ENCODE data around the gene PLPP3.

PLPP3 gene

DNA sequence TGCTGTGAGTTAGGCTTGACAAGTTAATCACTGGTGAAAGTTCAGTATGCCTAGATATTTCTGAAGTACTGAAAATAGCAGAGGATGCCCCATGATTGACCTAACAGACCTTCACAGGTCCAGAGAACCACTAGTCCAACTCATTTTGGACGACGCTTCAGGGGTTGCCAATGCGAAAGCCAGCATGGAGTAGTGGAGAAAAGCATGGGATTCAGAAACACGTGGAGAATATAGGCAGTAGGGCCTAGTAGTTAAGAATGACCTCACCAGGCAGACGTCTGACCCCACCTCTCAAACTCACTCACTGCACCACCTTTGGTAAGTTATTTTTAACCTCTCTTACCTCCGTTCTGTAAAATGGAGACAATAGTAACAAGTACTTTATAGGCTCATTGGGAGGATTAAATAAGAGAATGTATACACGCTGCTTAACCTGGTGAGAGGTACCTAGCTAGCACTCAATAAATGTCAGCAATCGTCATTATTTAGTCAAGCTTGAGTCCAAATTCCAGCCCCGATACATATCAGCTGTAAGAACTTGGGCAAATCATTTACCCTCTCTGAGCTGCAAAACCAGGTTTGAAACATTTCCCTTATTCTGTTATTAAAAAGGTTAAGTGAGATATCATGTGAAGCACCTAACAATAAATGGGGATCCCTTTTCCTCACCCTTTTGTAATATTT, 13.2 kb downstream of the PLPP3 start:
- Histone ChIP-seq H3K27ac (ENCODE audit: low read length, poor library complexity, severe bottlenecking) (no peak overlapping the region), H3K4ac (ENCODE audit: low read depth in 1 of 2, low read length in 2 of 2) (no peak overlapping the region), H3K36me3 (ENCODE audit: control insufficient read depth in 1 of 2, insufficient read depth in 2 of 2, low read depth in 1 of 2, low read length in 2 of 2) (peaks cover 0 to 78% of the 10 kb centered on the region in 2 experiments), H3K9me3 (ENCODE audit: control insufficient read depth, low read length) (no peaks in the 10 kb centered on the region), H4K8ac (ENCODE audit: low read length) (no peak overlapping the region), H2BK15ac (ENCODE audit: low read depth, poor library complexity, severe bottlenecking) (no peak overlapping the region), H2BK120ac (ENCODE audit: low read depth, low read length) (no peak overlapping the region), H2AK5ac (ENCODE audit: low read length, severe bottlenecking) (no peak overlapping the region), H2AFZ (ENCODE audit: low read depth, low read length) (no peak overlapping the region), H3K18ac (ENCODE audit: low read depth in 1 of 2, low read length in 2 of 2) (no peak overlapping the region), H3K23ac (ENCODE audit: low read length in 2 of 2) (no peak overlapping the region), H4K91ac (ENCODE audit: low read length) (no peak overlapping the region), H3K4me2 (ENCODE audit: low read length, poor library complexity, severe bottlenecking) (no peak overlapping the region), H2BK5ac (ENCODE audit: low read depth, low read length, poor library complexity, severe bottlenecking) (no peak overlapping the region), H3K79me1 (replicated peaks; ENCODE audit: low read length, poor library complexity, severe bottlenecking) (no peaks in the 10 kb centered on the region), H3K4me1 (ENCODE audit: control insufficient read depth, insufficient read depth, low read depth, low read length) (no peaks in the 10 kb centered on the region), H3K14ac (ENCODE audit: low read length in 2 of 2) (no peak overlapping the region), H2BK12ac (ENCODE audit: low read length in 2 of 2) (no peak overlapping the region), H3K27me3 (ENCODE audit: control insufficient read depth in 1 of 2, insufficient read depth in 1 of 2, low read length in 2 of 2) (no peaks in the 10 kb centered on the region), H3K9ac (ENCODE audit: low read length) (peak overlapping the region; percentile 25), H3K4me3 (ENCODE audit: insufficient read depth in 1 of 2, low read depth in 1 of 2, low read length in 2 of 2) (peak overlapping the region in 1 of 2 experiments; percentile 26)
- 83% methylated on average over 5 of the region's 9 CpGs for WGBS
- DNase-seq = no peak

DNA sequence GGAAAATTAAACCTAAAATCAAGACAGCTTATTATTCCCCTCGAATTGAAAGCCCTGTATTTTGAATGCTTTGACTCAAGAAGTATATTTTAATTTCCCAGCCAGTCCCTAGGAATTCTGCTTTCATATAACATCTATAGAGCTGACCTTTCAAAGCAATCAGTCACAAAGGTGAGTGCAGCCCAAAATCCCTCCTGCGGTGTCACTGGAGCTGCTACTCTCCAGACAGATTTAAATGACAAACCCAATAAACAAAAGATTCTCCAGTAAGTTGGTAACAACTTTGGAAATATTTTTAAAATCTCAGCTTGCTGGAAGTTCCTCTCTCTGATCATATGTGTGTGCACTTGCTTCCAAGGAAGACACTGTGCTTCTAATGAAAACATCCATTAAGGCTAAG, 14.7 kb downstream of the PLPP3 start:
- no peak overlapping the region for H3K4me2 ChIP-seq (ENCODE audit: low read length, poor library complexity, severe bottlenecking)
- no peak overlapping the region for H4K8ac ChIP-seq (ENCODE audit: low read length)
- no peak overlapping the region for H3K4ac ChIP-seq (ENCODE audit: low read depth in 1 of 2, low read length in 2 of 2)
- H3K14ac ChIP-seq (ENCODE audit: low read length in 2 of 2) = no peak overlapping the region
- H3K27me3 ChIP-seq (ENCODE audit: control insufficient read depth in 1 of 2, insufficient read depth in 1 of 2, low read length in 2 of 2) = no peaks in the 10 kb centered on the region
- no peak overlapping the region for H3K23ac ChIP-seq (ENCODE audit: low read length in 2 of 2)
- H2AK5ac ChIP-seq (ENCODE audit: low read length, severe bottlenecking) = no peak overlapping the region
- peak overlapping the region; percentile 3 for H3K9ac ChIP-seq (ENCODE audit: low read length)
- no peak overlapping the region for H2AFZ ChIP-seq (ENCODE audit: low read depth, low read length)
- H2BK120ac ChIP-seq (ENCODE audit: low read depth, low read length) = no peak overlapping the region
- H3K79me1 ChIP-seq (replicated peaks; ENCODE audit: low read length, poor library complexity, severe bottlenecking) = no peaks in the 10 kb centered on the region
- DNase-seq = no peak
- no peak overlapping the region for H2BK5ac ChIP-seq (ENCODE audit: low read depth, low read length, poor library complexity, severe bottlenecking)
- H4K91ac ChIP-seq (ENCODE audit: low read length) = no peak overlapping the region
- no peak overlapping the region for H3K27ac ChIP-seq (ENCODE audit: low read length, poor library complexity, severe bottlenecking)
- 86% methylated on average over 1 of the region's 2 CpGs for WGBS
- no peaks in the 10 kb centered on the region for H3K4me1 ChIP-seq (ENCODE audit: control insufficient read depth, insufficient read depth, low read depth, low read length)
- H3K9me3 ChIP-seq (ENCODE audit: control insufficient read depth, low read length) = no peaks in the 10 kb centered on the region
- no peak overlapping the region for H2BK12ac ChIP-seq (ENCODE audit: low read length in 2 of 2)
- H3K18ac ChIP-seq (ENCODE audit: low read depth in 1 of 2, low read length in 2 of 2) = no peak overlapping the region
- H3K4me3 ChIP-seq (ENCODE audit: insufficient read depth in 1 of 2, low read depth in 1 of 2, low read length in 2 of 2) = peak overlapping the region in 1 of 2 experiments; percentile 13
- H3K36me3 ChIP-seq (ENCODE audit: control insufficient read depth in 1 of 2, insufficient read depth in 2 of 2, low read depth in 1 of 2, low read length in 2 of 2) = peaks cover 0 to 71% of the 10 kb centered on the region in 2 experiments
- no peak overlapping the region for H2BK15ac ChIP-seq (ENCODE audit: low read depth, poor library complexity, severe bottlenecking)

DNA sequence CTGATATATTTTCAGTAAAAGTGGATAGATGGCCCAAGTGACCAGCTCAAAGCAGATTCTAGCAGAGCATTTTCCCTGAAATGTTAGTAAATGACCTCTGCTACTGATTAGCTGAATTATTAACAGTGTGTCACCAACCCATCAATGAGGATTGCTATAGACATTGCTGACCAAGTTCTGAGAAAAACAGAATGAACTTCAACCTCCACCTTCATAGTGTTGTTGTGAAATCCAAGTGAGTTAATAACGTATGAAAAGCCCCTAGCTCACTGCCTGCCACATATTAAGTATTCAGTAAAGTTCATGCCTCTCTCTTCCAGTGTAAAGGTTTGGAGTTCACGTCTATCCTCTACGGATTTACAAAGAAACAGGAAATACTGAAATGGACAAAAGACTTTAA, 15.8 kb downstream of the PLPP3 start:
- H2BK120ac ChIP-seq (ENCODE audit: low read depth, low read length) = no peak overlapping the region
- no peaks in the 10 kb centered on the region for H3K79me1 ChIP-seq (replicated peaks; ENCODE audit: low read length, poor library complexity, severe bottlenecking)
- no peak overlapping the region for H2AK5ac ChIP-seq (ENCODE audit: low read length, severe bottlenecking)
- H3K27ac ChIP-seq (ENCODE audit: low read length, poor library complexity, severe bottlenecking) = no peak overlapping the region
- H2BK12ac ChIP-seq (ENCODE audit: low read length in 2 of 2) = no peak overlapping the region
- no peak overlapping the region for H4K8ac ChIP-seq (ENCODE audit: low read length)
- no peak overlapping the region for H3K18ac ChIP-seq (ENCODE audit: low read depth in 1 of 2, low read length in 2 of 2)
- H3K27me3 ChIP-seq (ENCODE audit: control insufficient read depth in 1 of 2, insufficient read depth in 1 of 2, low read length in 2 of 2) = no peaks in the 10 kb centered on the region
- no peak overlapping the region for H2BK5ac ChIP-seq (ENCODE audit: low read depth, low read length, poor library complexity, severe bottlenecking)
- H3K14ac ChIP-seq (ENCODE audit: low read length in 2 of 2) = no peak overlapping the region
- 95% methylated on average over 2 of the region's 3 CpGs for WGBS
- H4K91ac ChIP-seq (ENCODE audit: low read length) = no peak overlapping the region
- no peaks in the 10 kb centered on the region for H3K4me1 ChIP-seq (ENCODE audit: control insufficient read depth, insufficient read depth, low read depth, low read length)
- no peak overlapping the region for H2BK15ac ChIP-seq (ENCODE audit: low read depth, poor library complexity, severe bottlenecking)
- peaks cover 0 to 76% of the 10 kb centered on the region in 2 experiments for H3K36me3 ChIP-seq (ENCODE audit: control insufficient read depth in 1 of 2, insufficient read depth in 2 of 2, low read depth in 1 of 2, low read length in 2 of 2)
- no peak overlapping the region for H3K4ac ChIP-seq (ENCODE audit: low read depth in 1 of 2, low read length in 2 of 2)
- no peak overlapping the region for H3K23ac ChIP-seq (ENCODE audit: low read length in 2 of 2)
- no peak overlapping the region for H3K9ac ChIP-seq (ENCODE audit: low read length)
- no peak overlapping the region for H3K4me3 ChIP-seq (ENCODE audit: insufficient read depth in 1 of 2, low read depth in 1 of 2, low read length in 2 of 2)
- H2AFZ ChIP-seq (ENCODE audit: low read depth, low read length) = no peak overlapping the region
- no peaks in the 10 kb centered on the region for H3K9me3 ChIP-seq (ENCODE audit: control insufficient read depth, low read length)
- no peak for DNase-seq
- no peak overlapping the region for H3K4me2 ChIP-seq (ENCODE audit: low read length, poor library complexity, severe bottlenecking)

DNA sequence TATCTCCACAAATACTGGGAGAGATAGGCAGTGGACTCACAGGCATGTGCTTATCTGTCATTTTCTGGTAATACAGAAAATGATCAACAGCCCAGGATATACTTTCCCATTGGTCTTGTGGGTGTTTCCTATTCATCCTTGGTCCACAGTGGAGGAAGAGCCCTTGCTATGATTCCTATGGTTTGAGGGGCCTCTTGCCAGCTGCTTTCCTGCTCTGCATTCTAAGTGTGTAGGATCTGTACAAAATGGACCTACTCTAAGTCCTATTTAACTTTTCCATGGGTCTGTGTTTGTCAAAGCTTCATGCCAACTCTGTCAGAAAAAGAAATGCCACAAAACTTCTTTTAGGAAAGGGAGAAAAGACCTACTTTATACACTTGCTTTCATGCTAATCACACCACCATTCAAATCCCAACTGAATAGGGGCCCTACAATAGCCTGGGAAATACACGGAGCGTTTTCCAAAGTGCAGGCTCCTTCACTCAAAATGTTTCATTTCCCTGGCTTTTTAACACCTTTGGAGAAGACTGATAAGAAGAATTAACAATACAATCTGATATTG, 16.4 kb downstream of the PLPP3 start:
- Histone ChIP-seq H2BK5ac (ENCODE audit: low read depth, low read length, poor library complexity, severe bottlenecking) (no peak overlapping the region), H2BK15ac (ENCODE audit: low read depth, poor library complexity, severe bottlenecking) (no peak overlapping the region), H3K36me3 (ENCODE audit: control insufficient read depth in 1 of 2, insufficient read depth in 2 of 2, low read depth in 1 of 2, low read length in 2 of 2) (peaks cover 0 to 77% of the 10 kb centered on the region in 2 experiments), H3K18ac (ENCODE audit: low read depth in 1 of 2, low read length in 2 of 2) (no peak overlapping the region), H3K4me1 (ENCODE audit: control insufficient read depth, insufficient read depth, low read depth, low read length) (no peaks in the 10 kb centered on the region), H2AFZ (ENCODE audit: low read depth, low read length) (no peak overlapping the region), H2AK5ac (ENCODE audit: low read length, severe bottlenecking) (no peak overlapping the region), H3K4me2 (ENCODE audit: low read length, poor library complexity, severe bottlenecking) (no peak overlapping the region), H2BK12ac (ENCODE audit: low read length in 2 of 2) (no peak overlapping the region), H3K79me1 (replicated peaks; ENCODE audit: low read length, poor library complexity, severe bottlenecking) (no peaks in the 10 kb centered on the region), H3K9me3 (ENCODE audit: control insufficient read depth, low read length) (no peaks in the 10 kb centered on the region), H3K9ac (ENCODE audit: low read length) (no peak overlapping the region), H3K4ac (ENCODE audit: low read depth in 1 of 2, low read length in 2 of 2) (no peak overlapping the region), H3K14ac (ENCODE audit: low read length in 2 of 2) (no peak overlapping the region), H2BK120ac (ENCODE audit: low read depth, low read length) (no peak overlapping the region), H4K91ac (ENCODE audit: low read length) (no peak overlapping the region), H3K27ac (ENCODE audit: low read length, poor library complexity, severe bottlenecking) (no peak overlapping the region), H3K4me3 (ENCODE audit: insufficient read depth in 1 of 2, low read depth in 1 of 2, low read length in 2 of 2) (no peak overlapping the region), H3K27me3 (ENCODE audit: control insufficient read depth in 1 of 2, insufficient read depth in 1 of 2, low read length in 2 of 2) (no peaks in the 10 kb centered on the region), H4K8ac (ENCODE audit: low read length) (no peak overlapping the region), H3K23ac (ENCODE audit: low read length in 2 of 2) (no peak overlapping the region)
- 93% methylated on average over 2 of the region's 2 CpGs for WGBS
- no peak for DNase-seq

All from mesenchymal stem cell (in vitro differentiated cells and primary cell).